ENCODE measurements around the gene CDH23.

DNA sequence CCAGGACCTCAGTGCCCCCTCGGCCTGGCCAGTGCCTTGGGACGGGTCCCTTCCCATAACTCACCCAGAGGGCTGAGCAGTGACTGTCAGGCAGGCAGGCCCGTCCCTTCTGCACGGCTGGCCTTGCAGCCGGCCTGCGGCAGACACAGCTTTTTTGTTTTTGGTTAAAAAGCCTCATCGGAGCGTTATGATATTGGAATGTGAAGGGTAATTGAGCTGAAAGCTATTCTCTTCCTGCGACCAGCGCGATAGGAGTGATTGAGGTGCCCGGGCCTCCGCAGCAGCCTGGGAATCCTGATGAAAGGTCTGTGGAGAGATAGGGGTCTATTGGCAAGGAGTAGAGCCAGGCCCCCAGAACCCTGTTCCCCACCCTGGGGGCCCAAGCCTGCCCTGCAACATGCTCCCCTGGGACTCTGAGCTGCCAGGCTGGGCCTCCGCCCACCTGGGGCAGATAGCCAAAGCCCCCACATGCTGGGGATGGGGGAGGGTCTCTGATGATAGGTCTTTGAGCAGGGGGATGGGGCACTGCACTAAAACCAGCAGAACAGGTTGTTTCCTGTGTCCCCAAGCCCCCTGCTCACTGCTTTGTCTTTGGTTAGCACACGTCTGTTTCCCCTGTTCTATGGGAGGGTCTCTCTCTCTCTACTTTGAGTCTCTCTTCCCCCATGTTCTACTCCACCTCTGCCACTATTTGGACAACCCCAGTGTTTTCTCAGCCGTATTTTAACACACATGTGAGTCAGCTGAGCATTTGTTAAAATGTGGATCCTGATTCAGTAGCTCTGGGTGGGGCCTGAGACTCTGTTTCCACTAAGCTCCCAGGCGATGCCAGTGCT lies 131.9 kb downstream of the CDH23 start:
- TF ChIP-seq, protein P1, sequence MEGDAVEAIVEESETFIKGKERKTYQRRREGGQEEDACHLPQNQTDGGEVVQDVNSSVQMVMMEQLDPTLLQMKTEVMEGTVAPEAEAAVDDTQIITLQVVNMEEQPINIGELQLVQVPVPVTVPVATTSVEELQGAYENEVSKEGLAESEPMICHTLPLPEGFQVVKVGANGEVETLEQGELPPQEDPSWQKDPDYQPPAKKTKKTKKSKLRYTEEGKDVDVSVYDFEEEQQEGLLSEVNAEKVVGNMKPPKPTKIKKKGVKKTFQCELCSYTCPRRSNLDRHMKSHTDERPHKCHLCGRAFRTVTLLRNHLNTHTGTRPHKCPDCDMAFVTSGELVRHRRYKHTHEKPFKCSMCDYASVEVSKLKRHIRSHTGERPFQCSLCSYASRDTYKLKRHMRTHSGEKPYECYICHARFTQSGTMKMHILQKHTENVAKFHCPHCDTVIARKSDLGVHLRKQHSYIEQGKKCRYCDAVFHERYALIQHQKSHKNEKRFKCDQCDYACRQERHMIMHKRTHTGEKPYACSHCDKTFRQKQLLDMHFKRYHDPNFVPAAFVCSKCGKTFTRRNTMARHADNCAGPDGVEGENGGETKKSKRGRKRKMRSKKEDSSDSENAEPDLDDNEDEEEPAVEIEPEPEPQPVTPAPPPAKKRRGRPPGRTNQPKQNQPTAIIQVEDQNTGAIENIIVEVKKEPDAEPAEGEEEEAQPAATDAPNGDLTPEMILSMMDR (optimal IDR thresholded peaks at IDR 0.05 in 1 of 3, IDR thresholded peaks at IDR 0.05 in 1 of 3, conservative IDR thresholded peaks at IDR 0.05 in 1 of 3; ENCODE audit: extremely low read depth in 1 of 3, insufficient read depth in 2 of 3, low read length in 3 of 3): no peak
- no peak for TF ChIP-seq EZH2 (IDR thresholded peaks at IDR 0.05; ENCODE audit: low read length)
